Bronchial epithelial cell (primary cell): Measurements from ENCODE around the gene DGKK. TPM values are rescaled to one million over a fixed set of nuclear protein-coding genes. Genes with fewer than 3 reads are reported as not detected.

Experiments used
- DNase-seq: peaks from one replicate; pipeline ENCODE4 v3.0.0-alpha.2; 2010; ENCODE audit warnings: low read depth
- FAIRE-seq: peaks from 2 replicates; lab custom pipeline; 2011; peaks lifted over from hg19 to GRCh38; lab: Jason Lieb, UNC
- H3K27me3 ChIP-seq: 2 replicates; pipeline ENCODE4 v1.5.1; 2011; ENCODE audit warnings: low read length; ENCODE audit not compliant: control insufficient read depth, insufficient read depth
- H3K36me3 ChIP-seq: 2 replicates; pipeline ENCODE4 v1.5.1; 2011; ENCODE audit warnings: low read length; ENCODE audit not compliant: control insufficient read depth, insufficient read depth
- H3K4me3 ChIP-seq: 2 replicates; pipeline ENCODE4 v1.5.1; 2011; ENCODE audit warnings: mild to moderate bottlenecking, low read depth, low read length, control low read depth
- CTCF ChIP-seq: IDR thresholded peaks from 2 replicates; pipeline ENCODE4 v1.5.1; 2011; ENCODE audit warnings: mild to moderate bottlenecking, moderate library complexity, low read length, control low read depth, inconsistent platforms; ENCODE audit not compliant: insufficient read depth, severe bottlenecking
- total RNA-seq: library from RNA; depleted of rRNA; stranded (reverse); fragments of >200 nt; gene quantifications from 2 replicates; pipeline ENCODE4 v1.2.1, GENCODE V29; 2014

DGKK gene
- total RNA-seq, 1 donor from 2014 or later: not detected

GRCh38 chrX:50458483-50458882 is 12.1 kb downstream of the DGKK start:
- DNase-seq: no peak
- no peak for FAIRE-seq
- Histone ChIP-seq H3K27me3 (no peaks in the 10 kb centered on the region), H3K4me3 (no peak overlapping the region), H3K36me3 (no peaks in the 10 kb centered on the region)
- no peak for TF ChIP-seq CTCF

DNA sequence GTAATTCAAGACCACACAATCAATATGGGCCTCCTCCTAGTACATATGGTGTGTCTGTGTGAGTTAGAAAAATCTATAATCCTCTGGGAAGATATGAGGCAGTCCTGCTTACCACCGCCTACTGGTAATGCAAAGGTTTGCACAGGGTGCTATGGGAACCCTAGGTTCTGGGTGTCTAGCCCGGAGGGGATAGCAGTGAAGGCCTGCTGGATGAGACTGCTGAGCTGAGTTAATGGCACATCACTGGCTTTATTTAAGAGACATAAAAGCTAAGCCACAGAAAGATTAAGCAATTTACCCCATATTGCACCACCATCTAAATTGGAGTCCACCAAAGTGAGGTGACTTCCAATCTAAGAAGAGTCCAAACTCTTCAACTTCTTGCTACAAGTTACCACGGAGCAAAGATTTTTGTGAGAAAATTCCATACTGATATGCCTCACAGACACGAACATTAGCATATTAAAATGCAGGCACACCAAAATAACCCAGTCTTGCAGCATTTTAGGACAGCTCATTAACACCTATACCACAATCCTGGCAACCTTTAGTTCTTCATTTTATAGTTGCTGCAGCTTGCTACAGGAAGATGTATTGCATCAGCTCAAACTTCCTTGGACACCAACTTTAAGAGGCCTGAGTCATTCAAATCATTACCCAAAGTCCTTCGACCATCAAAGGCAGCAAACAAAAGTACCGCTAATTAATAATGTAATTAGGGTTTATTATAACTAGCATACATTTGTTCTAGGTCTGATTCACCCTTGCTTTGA is 13.7 kb downstream of the DGKK start:
- peak; percentile 41 for DNase-seq
- no peak for TF ChIP-seq CTCF
- no peaks in the 10 kb centered on the region for H3K27me3 ChIP-seq
- H3K36me3 ChIP-seq: no peaks in the 10 kb centered on the region
- no peak for FAIRE-seq
- H3K4me3 ChIP-seq: no peak overlapping the region

DNA sequence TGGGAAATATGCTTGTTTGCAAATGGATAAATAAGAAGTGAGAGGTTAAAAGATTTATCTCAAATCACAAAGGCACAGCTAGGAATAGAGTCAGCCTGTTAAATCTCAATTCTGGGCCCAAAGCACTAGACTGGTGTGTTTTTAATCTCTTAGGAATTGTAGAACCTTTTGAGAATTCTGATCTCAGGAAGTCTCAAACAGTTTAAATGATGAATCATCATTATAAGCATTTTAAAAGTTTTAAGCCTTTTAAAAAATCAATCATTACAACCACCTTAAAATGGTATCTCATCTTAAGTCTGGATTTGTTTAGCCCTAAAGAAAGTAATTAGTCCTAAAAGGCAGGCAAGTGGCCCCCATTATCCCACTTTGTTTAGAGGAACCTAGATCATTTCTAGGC is 17.8 kb downstream of the DGKK start:
- no peak for DNase-seq
- no peak for TF ChIP-seq CTCF
- FAIRE-seq: no peak

GRCh38 chrX:50450324-50450723 is 20.3 kb downstream of the DGKK start:
- TF ChIP-seq CTCF: no peak
- no peak overlapping the region for H3K4me3 ChIP-seq
- peak; percentile 0 for DNase-seq
- H3K27me3 ChIP-seq: no peaks in the 10 kb centered on the region
- no peak for FAIRE-seq
- no peaks in the 10 kb centered on the region for H3K36me3 ChIP-seq

More for the DNA sequence above, 17.8 kb downstream of the DGKK start:
- no peak overlapping the region for H3K4me3 ChIP-seq
- no peaks in the 10 kb centered on the region for H3K27me3 ChIP-seq
- H3K36me3 ChIP-seq: no peaks in the 10 kb centered on the region

GRCh38 chrX:50448565-50448964 is 22.1 kb downstream of the DGKK start:
- Histone ChIP-seq H3K4me3 (no peak overlapping the region), H3K36me3 (no peaks in the 10 kb centered on the region), H3K27me3 (no peaks in the 10 kb centered on the region)
- peak; percentile 80 for DNase-seq
- FAIRE-seq: peak; percentile 47
- peak; percentile 46 for TF ChIP-seq CTCF
